GM12801 (cell line): ENCODE results near the gene MIA2.

Experiments used
- CTCF ChIP-seq: IDR thresholded peaks from one replicate; pipeline ENCODE4 v1.5.1; 2011; ENCODE audit warnings: control low read depth; ENCODE audit not compliant: insufficient read length; ENCODE audit errors: extremely low read depth

The MIA2 gene

GRCh38 chr14:39275395-39275794 is 41.7 kb downstream of the MIA2 start:
- TF ChIP-seq CTCF: no peak

- no peak for TF ChIP-seq CTCF
These were observed 42.3 kb downstream of the MIA2 start for GRCh38 chr14:39276005-39276404.

GRCh38 chr14:39276579-39277114 is 42.9 kb downstream of the MIA2 start:
- no peak for TF ChIP-seq CTCF

- TF ChIP-seq CTCF: no peak
These were observed 45.8 kb downstream of the MIA2 start for GRCh38 chr14:39279515-39279914.

GRCh38 chr14:39289523-39289922 is 55.8 kb downstream of the MIA2 start:
- no peak for TF ChIP-seq CTCF

- no peak for TF ChIP-seq CTCF
These were observed 58.0 kb downstream of the MIA2 start for GRCh38 chr14:39291701-39292100.

- no peak for TF ChIP-seq CTCF
These were observed 59.9 kb downstream of the MIA2 start for GRCh38 chr14:39293629-39294028.
